Heart right ventricle (tissue), 16 donors: Measurements from ENCODE around the gene CTNND2. TPM values are rescaled to one million over a fixed set of nuclear protein-coding genes. Genes with fewer than 3 reads are reported as not detected.

Source experiments
- ATAC-seq, 8 donors: fragments of 200-7000 bp; cut with Tn5 transposase; one replicate each; pipeline ENCODE4 v1.9.1; 2020; ENCODE audit warnings: mild to moderate bottlenecking in 8 of 8, moderate library complexity in 8 of 8, moderate number of reproducible peaks in 1 of 8
- DNase-seq, 2 donors: peaks; one replicate each; pipeline ENCODE4 v3.0.0-alpha.2; 2020
- H3K27ac ChIP-seq, 10 donors: fragments of 200-600 bp; sonication (generic) in 2 of 10; one replicate each; pipeline versions ENCODE4 v1.5.0 to v1.8.0; 2020 to 2022; ENCODE audit warnings: mild to moderate bottlenecking in 3 of 10
- H3K27me3 ChIP-seq, 7 donors: fragments of 200-600 bp; one replicate each; pipeline ENCODE4 v1.8.0; 2021 to 2022; ENCODE audit warnings: mild to moderate bottlenecking in 2 of 7
- H3K36me3 ChIP-seq, 9 donors: fragments of 200-600 bp; sonication (generic) in 1 of 9; one replicate each; pipeline versions ENCODE4 v1.5.0 to v1.8.0; 2020 to 2022; ENCODE audit warnings: mild to moderate bottlenecking in 2 of 9
- H3K4me1 ChIP-seq, 9 donors: fragments of 200-600 bp; sonication (generic) in 1 of 9; one replicate each; pipeline versions ENCODE4 v1.5.0 to v1.8.0; 2020 to 2022; ENCODE audit warnings: mild to moderate bottlenecking in 4 of 9
- H3K4me3 ChIP-seq, 10 donors: fragments of 200-600 bp; sonication (generic) in 2 of 10; one replicate each; pipeline versions ENCODE4 v1.5.0 to v1.8.0; 2020 to 2022; ENCODE audit warnings: mild to moderate bottlenecking in 7 of 10, moderate library complexity in 2 of 10
- H3K9me3 ChIP-seq, 11 donors: fragments of 200-600 bp in 10 of 11; sonication (generic) in 2 of 11; one replicate each; pipeline versions ENCODE4 v1.5.0 to v1.8.0; 2013 to 2022; ENCODE audit warnings: mild to moderate bottlenecking in 2 of 11, control low read depth in 1 of 11, moderate library complexity in 1 of 11
- WGBS, 2 donors: extraction: QIAGEN DNeasy Blood & Tissue Kit; methylation state at CpG; one replicate each; pipeline ENCODE4 v1.1.7; 2013; ENCODE audit warnings: inconsistent platforms in 1 of 2; 5-methylcytosine and 5-hydroxymethylcytosine counted together
- intact Hi-C, 10 donors: fragments of 100-400 bp; cut with DNase I; formaldehyde crosslinking; loops; one replicate each; pipeline versions ENCODE4 v1.11.1 to v1.14.2; 2022
- long read RNA-seq, 3 donors: library from polyadenylated mRNA; unstranded; transcript quantifications; one replicate each; pipeline ENCODE4 v2.0.0, GENCODE V29; 2020 to 2021
- polyA plus RNA-seq, 2 donors: library from polyadenylated mRNA; stranded (reverse); fragments of 200-250 nt; gene quantifications; one replicate each; pipeline ENCODE4 v1.2.3, GENCODE V29; 2013
- total RNA-seq, 10 donors: library from RNA; stranded (reverse); fragmentation: NEBNext Ultra II Directional in 3 of 10; extraction: Animal tissue kit (Norgen Biotek cat#: 25700) in 3 of 10; gene quantifications; one replicate each; pipeline versions ENCODE4 v1.2.1 to v1.2.4, GENCODE V29; 2021 to 2023
- TF ChIP-seq, protein P1 (sequence below), 9 donors: fragments of 200-600 bp; sonication (generic) in 2 of 9; IDR thresholded peaks; one replicate each; pipeline versions ENCODE4 v1.5.0 to v1.8.0; 2021 to 2022; ENCODE audit warnings: antibody characterized with exemption in 9 of 9, mild to moderate bottlenecking in 5 of 9, moderate library complexity in 1 of 9
- donor health status: Arrhythmogenic right ventricular cardiomyopathy.
- donor health status: ischemic (EF 13 %, LVEDD 7.1; RV severe dilation, severe dysfunction).
- donor health status: healthy with polysubstance abuse.
- donor health status: DM: no; HTN: yes; CAD: no.
- donor health status: DM: no; HTN: no; CAD: no.
- donor health status: ischemic (EF 25% LVEDD 6.9; RV normal size, moderate dysfunction).
- donor health status: ischemic (EF 25% LVEDD 5.7; RV mildly dilated, moderate dysfunction).
- donor health status: healthy.
- donor health status: DM: yes; HTN: yes; CAD: no.
- donor health status: Ischemic cardiomyopathy.
- donor health status: ischemic (EF 35%, LVEDD 5.7; RV mildly dilated, moderate dysfunction).
- donor health status: nonischemic (EF 11% LVEDD 7.7; RV severe dilation, severe dysfunction).
- donor health status: DM: yes; HTN: yes; CAD: no.
- donor health status: PGD.
- donor health status: ischemic (EF 29% LVEDD 5.4; RV normal size, mild dysfunction).
- donor health status: nonischemic (EF 23%, LVEDD 6.1; RV moderate dilation, normal function).

Gene CTNND2, protein sequence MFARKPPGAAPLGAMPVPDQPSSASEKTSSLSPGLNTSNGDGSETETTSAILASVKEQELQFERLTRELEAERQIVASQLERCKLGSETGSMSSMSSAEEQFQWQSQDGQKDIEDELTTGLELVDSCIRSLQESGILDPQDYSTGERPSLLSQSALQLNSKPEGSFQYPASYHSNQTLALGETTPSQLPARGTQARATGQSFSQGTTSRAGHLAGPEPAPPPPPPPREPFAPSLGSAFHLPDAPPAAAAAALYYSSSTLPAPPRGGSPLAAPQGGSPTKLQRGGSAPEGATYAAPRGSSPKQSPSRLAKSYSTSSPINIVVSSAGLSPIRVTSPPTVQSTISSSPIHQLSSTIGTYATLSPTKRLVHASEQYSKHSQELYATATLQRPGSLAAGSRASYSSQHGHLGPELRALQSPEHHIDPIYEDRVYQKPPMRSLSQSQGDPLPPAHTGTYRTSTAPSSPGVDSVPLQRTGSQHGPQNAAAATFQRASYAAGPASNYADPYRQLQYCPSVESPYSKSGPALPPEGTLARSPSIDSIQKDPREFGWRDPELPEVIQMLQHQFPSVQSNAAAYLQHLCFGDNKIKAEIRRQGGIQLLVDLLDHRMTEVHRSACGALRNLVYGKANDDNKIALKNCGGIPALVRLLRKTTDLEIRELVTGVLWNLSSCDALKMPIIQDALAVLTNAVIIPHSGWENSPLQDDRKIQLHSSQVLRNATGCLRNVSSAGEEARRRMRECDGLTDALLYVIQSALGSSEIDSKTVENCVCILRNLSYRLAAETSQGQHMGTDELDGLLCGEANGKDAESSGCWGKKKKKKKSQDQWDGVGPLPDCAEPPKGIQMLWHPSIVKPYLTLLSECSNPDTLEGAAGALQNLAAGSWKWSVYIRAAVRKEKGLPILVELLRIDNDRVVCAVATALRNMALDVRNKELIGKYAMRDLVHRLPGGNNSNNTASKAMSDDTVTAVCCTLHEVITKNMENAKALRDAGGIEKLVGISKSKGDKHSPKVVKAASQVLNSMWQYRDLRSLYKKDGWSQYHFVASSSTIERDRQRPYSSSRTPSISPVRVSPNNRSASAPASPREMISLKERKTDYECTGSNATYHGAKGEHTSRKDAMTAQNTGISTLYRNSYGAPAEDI (N-terminal part only)
- total RNA-seq = 10 to 100 TPM in 6 of 10 donors, 1 to 10 TPM in 4; 1.1 to 29.6 (median 11.2) TPM
- 1 to 10 TPM; 1.9 to 4.6 TPM for polyA plus RNA-seq
- long read RNA-seq, donor 1, partial matches to known transcripts = 2 of 8 reads
- long read RNA-seq, donor 1, other reads (novel, unspliced or antisense) = 6 of 8 reads
- long read RNA-seq, donor 2, full-length matches to known transcripts = 1 of 15 reads
- long read RNA-seq, donor 2, partial matches to known transcripts = 9 of 15 reads
- long read RNA-seq, donor 2, other reads (novel, unspliced or antisense) = 5 of 15 reads
- long read RNA-seq, donor 3 = 0 reads

DNA sequence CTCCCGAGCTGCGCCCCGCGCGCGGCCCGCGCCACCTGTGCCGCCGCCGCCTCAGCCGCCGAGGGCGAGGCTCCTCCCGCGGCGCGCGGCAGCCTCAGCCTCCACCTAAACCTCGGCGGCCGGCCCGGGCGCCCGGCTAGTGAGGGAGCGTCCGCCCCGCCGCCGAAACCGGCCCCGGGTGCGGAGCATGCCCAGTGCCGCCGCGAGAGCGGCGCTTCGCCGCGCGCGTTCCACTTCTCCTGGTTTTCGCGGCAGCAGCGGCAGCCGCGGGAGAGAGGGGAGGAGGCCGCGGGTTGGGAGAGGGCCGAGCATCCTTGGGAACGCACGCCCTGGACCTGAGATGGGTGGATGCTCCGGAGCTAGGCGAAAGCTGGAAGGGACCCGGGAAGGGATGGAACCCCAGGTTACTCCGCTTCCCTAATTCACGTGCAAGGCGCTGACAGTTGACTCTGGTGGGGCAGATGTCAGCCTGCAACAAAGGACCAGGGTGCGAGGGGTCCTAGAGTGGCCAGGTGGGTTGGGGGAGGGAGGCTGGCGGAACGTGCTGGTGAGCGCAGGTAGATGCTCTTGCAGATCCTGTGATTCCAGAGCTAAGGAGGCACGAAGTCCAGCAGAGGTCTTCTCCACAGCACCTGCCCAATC, at the start of gene CTNND2:
TSS of gene CTNND2 (minus strand) at position 182 of the 642 bp plus-strand sequence. CDS start 593 bp downstream, outside the sequence.
- H3K27me3 ChIP-seq = peaks cover 0 to 52% (median 45%) of the 10 kb centered on the region in 7 donors
- H3K36me3 ChIP-seq = no peaks in the 10 kb centered on the region
- TF ChIP-seq, protein P1, sequence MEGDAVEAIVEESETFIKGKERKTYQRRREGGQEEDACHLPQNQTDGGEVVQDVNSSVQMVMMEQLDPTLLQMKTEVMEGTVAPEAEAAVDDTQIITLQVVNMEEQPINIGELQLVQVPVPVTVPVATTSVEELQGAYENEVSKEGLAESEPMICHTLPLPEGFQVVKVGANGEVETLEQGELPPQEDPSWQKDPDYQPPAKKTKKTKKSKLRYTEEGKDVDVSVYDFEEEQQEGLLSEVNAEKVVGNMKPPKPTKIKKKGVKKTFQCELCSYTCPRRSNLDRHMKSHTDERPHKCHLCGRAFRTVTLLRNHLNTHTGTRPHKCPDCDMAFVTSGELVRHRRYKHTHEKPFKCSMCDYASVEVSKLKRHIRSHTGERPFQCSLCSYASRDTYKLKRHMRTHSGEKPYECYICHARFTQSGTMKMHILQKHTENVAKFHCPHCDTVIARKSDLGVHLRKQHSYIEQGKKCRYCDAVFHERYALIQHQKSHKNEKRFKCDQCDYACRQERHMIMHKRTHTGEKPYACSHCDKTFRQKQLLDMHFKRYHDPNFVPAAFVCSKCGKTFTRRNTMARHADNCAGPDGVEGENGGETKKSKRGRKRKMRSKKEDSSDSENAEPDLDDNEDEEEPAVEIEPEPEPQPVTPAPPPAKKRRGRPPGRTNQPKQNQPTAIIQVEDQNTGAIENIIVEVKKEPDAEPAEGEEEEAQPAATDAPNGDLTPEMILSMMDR (IDR thresholded peaks at IDR 0.05) = no peak
- DNase-seq (peak; percentile 18 to 26), ATAC-seq (peak in 7 of 8 donors; percentile 25 to 89 (median 71))
- no peaks in the 10 kb centered on the region for H3K9me3 ChIP-seq
- intact Hi-C loops = loop anchor here in 1 of 10 donors (5.0 kb wide), 1 partner anchor 282 kb away; no protein-coding TSS in a partner anchor
- H3K4me1 ChIP-seq = no peaks in the 10 kb centered on the region
- peak within 1 kb of the TSS in 6 of 10 donors; percentile 10 to 73 (median 51) for H3K27ac ChIP-seq
- 1 to 2% methylated on average over 36 to 64 of the region's 64 CpGs for WGBS, 2 donors
- peak within 1 kb of the TSS in 9 of 10 donors; percentile 27 to 62 (median 43) for H3K4me3 ChIP-seq

DNA sequence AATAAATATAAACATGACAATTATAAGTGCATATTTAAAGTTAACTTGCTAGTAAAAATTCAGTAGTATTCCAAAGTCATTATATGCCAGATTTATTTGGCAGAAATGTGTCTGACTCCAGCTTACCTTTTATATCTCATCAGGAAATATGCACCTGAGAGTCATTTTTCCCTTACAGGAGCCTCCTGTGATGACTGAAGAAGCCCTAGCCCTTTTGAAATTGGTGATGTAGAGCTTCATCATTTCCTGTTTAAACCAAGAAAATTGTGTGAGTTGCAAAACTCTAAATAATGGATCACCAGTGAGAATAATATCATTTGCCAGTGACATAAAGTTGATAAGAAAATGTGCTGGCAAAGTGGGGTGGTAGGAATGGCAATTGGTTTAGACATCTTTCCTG, 42.1 kb upstream of the CTNND2 start:
- H3K4me3 ChIP-seq = no peak overlapping the region
- intact Hi-C loops = no loop called here
- no peaks in the 10 kb centered on the region for H3K4me1 ChIP-seq
- H3K9me3 ChIP-seq = peaks cover 0 to 13% (median 0%) of the 10 kb centered on the region in 11 donors
- ATAC-seq = no peak
- H3K27ac ChIP-seq = no peak overlapping the region
- H3K27me3 ChIP-seq = no peaks in the 10 kb centered on the region
- DNase-seq = no peak
- TF ChIP-seq, protein P1 (IDR thresholded peaks at IDR 0.05) = no peak
- H3K36me3 ChIP-seq = no peaks in the 10 kb centered on the region

DNA sequence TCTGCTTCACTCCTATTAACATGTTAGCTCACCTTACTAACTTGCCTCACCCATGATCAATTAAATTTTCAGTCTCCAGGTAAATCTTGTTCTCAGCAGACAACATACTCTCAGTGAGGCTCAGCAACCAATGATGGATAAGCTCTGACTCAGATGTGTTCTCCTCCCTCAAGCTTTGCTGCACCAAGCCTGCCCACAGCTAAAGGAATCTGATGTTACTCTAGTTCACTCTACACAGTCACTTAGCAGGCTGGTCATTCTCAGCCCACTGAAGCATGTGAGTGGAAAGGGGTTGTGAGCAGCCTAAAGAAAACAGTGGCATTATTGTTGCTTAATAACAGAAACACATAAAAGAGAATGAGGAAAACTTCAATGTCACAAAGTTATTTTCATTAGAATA, 37.3 kb upstream of the CTNND2 start:
- no peak overlapping the region for H3K27ac ChIP-seq
- intact Hi-C loops = no loop called here
- no peaks in the 10 kb centered on the region for H3K36me3 ChIP-seq
- no peak overlapping the region for H3K4me3 ChIP-seq
- H3K9me3 ChIP-seq = peaks cover 0 to 20% (median 0%) of the 10 kb centered on the region in 11 donors
- DNase-seq (no peak), ATAC-seq (no peak)
- no peaks in the 10 kb centered on the region for H3K27me3 ChIP-seq
- TF ChIP-seq, protein P1 (IDR thresholded peaks at IDR 0.05) = no peak
- no peaks in the 10 kb centered on the region for H3K4me1 ChIP-seq
